ENCODE data around the gene HNRNPA3. TPM values are rescaled to one million over a fixed set of nuclear protein-coding genes. Genes with fewer than 3 reads are reported as not detected.

The HNRNPA3 gene
- total and polyA plus RNA-seq, 7 donors = 66.0 to 227 (median 84.4) TPM

DNA sequence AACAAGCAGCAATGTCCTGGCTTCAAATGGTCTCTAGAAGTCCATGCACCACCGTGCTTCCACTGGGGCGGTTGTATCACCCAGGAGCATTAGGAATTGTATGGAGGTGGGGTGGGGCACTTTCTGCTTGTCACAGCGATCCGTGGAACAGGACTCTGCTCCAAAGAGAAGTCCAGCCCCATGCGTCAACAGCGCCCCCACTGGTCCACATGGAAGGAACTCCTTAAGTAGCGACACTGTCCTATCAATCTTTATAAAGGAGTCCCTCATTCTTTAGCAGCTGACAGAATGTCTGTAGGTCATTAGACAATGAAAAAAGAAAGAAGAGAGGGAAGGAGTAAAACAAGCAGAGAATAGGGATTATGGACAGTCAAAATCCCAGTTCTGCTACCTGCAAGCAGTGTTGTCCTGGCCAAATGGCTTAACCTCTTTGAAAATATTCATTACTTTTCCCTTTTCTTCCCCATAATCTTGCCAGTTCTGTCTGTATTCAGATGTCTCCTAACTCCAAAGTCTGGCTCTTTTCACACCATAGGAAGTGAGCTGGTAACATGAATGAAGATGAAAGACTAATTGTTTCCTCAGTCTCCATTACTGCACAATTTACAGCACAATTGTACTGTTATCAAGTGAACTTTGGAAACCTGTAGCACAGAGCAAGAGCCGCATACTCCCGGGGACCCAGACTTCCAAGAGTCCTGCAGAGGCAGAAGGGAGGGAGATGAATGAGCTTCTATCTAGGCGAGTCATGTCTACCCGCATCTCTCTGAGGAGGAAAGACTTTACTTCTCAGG lies 42.0 kb downstream of the HNRNPA3 start:
- H3K27me3 ChIP-seq (ENCODE audit: insufficient read depth in 3 of 3, low read length in 2 of 3) = no peaks in the 10 kb centered on the region
- no peaks in the 10 kb centered on the region for H3K9me3 ChIP-seq
- ATAC-seq = peak in 3 of 4 donors; percentile 37 to 50 (median 38)
- peak overlapping the region; percentile 19 for H3K4me3 ChIP-seq
- intact Hi-C loops (cut with DNase I) = no loop called here
- peaks cover 89% of the 10 kb centered on the region for H3K4me1 ChIP-seq
- TF ChIP-seq, protein P1, sequence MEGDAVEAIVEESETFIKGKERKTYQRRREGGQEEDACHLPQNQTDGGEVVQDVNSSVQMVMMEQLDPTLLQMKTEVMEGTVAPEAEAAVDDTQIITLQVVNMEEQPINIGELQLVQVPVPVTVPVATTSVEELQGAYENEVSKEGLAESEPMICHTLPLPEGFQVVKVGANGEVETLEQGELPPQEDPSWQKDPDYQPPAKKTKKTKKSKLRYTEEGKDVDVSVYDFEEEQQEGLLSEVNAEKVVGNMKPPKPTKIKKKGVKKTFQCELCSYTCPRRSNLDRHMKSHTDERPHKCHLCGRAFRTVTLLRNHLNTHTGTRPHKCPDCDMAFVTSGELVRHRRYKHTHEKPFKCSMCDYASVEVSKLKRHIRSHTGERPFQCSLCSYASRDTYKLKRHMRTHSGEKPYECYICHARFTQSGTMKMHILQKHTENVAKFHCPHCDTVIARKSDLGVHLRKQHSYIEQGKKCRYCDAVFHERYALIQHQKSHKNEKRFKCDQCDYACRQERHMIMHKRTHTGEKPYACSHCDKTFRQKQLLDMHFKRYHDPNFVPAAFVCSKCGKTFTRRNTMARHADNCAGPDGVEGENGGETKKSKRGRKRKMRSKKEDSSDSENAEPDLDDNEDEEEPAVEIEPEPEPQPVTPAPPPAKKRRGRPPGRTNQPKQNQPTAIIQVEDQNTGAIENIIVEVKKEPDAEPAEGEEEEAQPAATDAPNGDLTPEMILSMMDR (IDR thresholded peaks at IDR 0.05) = peak; percentile 30
- peaks cover 0 to 6% of the 10 kb centered on the region in 2 donors for H3K36me3 ChIP-seq (ENCODE audit: insufficient read depth in 1 of 2, low read depth in 1 of 2)
- H3K27ac ChIP-seq = peak overlapping the region; percentile 87
- WGBS, 3 donors = 57 to 63% (median 62%) methylated on average over 11 of the region's 11 CpGs
- peak; percentile 44 to 66 for DNase-seq

DNA sequence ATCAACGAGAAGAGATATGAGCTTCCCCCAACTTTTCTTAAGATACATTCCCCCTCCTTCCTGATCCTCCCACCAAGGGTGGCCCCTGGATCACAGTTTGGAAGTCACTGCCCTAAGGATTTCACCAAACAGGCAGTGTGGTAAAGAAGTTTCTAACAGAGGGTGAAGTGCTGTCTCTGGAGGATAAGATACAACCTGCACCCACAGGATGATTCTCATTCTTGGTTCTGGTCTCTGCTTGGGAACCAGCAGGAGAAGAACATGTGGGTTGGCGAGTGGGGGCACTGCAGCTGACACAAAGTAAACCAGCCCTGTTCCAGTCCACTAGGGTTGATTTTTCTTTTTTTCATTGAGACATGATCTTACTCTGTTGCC lies 42.6 kb downstream of the HNRNPA3 start:
- Histone ChIP-seq H3K27ac (peak overlapping the region; percentile 87), H3K36me3 (ENCODE audit: insufficient read depth in 1 of 2, low read depth in 1 of 2) (peaks cover 0 to 6% of the 10 kb centered on the region in 2 donors), H3K27me3 (ENCODE audit: insufficient read depth in 3 of 3, low read length in 2 of 3) (no peaks in the 10 kb centered on the region), H3K9me3 (no peaks in the 10 kb centered on the region), H3K4me1 (peaks cover 89% of the 10 kb centered on the region), H3K4me3 (peak overlapping the region; percentile 19)
- TF ChIP-seq, protein P1 (IDR thresholded peaks at IDR 0.05) = no peak
- DNase-seq (no peak), ATAC-seq (no peak)
- intact Hi-C loops (cut with DNase I) = no loop called here
- 59 to 65% (median 62%) methylated on average over 2 of the region's 2 CpGs for WGBS, 3 donors

GRCh38 chr2:177256026-177256425 lies 43.4 kb downstream of the HNRNPA3 start:
- intact Hi-C loops (cut with DNase I) = no loop called here
- WGBS, 3 donors = 76 to 84% (median 84%) methylated on average over 2 of the region's 2 CpGs
- no peaks in the 10 kb centered on the region for H3K9me3 ChIP-seq
- H3K4me1 ChIP-seq = peaks cover 89% of the 10 kb centered on the region
- peak overlapping the region; percentile 19 for H3K4me3 ChIP-seq
- DNase-seq (no peak), ATAC-seq (no peak)
- peaks cover 0 to 6% of the 10 kb centered on the region in 2 donors for H3K36me3 ChIP-seq (ENCODE audit: insufficient read depth in 1 of 2, low read depth in 1 of 2)
- no peaks in the 10 kb centered on the region for H3K27me3 ChIP-seq (ENCODE audit: insufficient read depth in 3 of 3, low read length in 2 of 3)
- TF ChIP-seq, protein P1 (IDR thresholded peaks at IDR 0.05) = no peak
- peak overlapping the region; percentile 87 for H3K27ac ChIP-seq

DNA sequence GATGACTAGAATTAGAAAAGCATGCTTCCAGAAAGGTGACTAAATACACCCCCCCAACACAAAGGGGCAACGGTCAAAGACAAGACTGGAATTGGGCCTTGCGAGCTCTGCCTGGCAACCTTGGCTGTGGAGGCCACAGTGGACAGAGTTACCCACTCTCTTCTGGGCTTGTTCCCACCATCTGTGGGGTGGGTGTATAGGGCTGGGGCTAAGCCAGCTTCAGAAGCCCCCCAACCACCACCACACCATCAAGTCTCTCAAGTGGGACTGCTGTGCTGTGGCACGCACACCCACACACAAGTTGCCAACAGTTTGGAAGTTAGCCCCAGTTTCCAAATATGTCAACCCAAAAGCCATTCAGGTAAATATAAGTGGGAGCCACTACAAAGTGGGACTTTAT lies 44.1 kb downstream of the HNRNPA3 start:
- Histone ChIP-seq H3K4me3 (peak overlapping the region; percentile 6), H3K27me3 (ENCODE audit: insufficient read depth in 3 of 3, low read length in 2 of 3) (no peaks in the 10 kb centered on the region), H3K9me3 (no peaks in the 10 kb centered on the region), H3K4me1 (peaks cover 89% of the 10 kb centered on the region), H3K27ac (peak overlapping the region; percentile 40), H3K36me3 (ENCODE audit: insufficient read depth in 1 of 2, low read depth in 1 of 2) (peaks cover 0 to 6% of the 10 kb centered on the region in 2 donors)
- intact Hi-C loops (cut with DNase I) = no loop called here
- 33 to 56% (median 42%) methylated on average over 3 of the region's 3 CpGs for WGBS, 3 donors
- TF ChIP-seq, protein P1 (IDR thresholded peaks at IDR 0.05) = no peak
- ATAC-seq = no peak
- no peak for DNase-seq
